Measurements from ENCODE around the gene SPEM2. TPM values are rescaled to one million over a fixed set of nuclear protein-coding genes. Genes with fewer than 3 reads are reported as not detected.
"Not testable (repeated sequence)": the region's sequence is repeated elsewhere in the genome, so short reads cannot be mapped to it uniquely, and the experiment has no call there.

The SPEM2 gene
- total RNA-seq, 6 donors from 2014 or later: not detected

DNA sequence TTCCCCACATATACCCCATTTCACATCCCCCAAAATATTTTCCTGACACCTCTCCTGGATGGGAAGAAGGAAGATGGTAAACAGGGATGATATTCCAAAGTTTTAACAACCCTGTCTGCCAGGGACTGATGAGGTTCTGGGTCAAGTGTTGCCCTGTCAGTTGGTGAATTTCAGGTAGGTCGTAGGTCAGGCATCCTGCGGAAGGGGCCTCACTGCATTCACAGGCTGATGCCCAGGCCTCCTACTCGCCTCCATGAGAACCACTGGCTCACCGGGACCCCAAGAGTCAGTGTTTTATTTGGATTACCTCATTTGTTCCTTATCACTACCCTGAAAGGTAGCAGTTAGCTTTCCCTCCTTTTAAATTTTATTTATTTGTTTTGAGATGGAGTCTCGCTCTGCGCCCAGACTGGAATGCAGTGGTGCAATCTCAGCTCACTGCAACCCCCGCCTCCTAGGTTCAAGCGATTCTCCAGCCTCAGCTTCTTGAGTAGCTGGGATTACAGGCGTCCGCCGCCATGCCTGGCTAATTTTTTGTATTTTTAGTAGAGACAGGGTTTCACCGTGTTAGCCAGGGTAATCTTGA lies 43.5 kb downstream of the SPEM2 start:
- Histone ChIP-seq H3K9me3 (no peaks in the 10 kb centered on the region), H3K27me3 (no peaks in the 10 kb centered on the region), H3K36me3 (peaks cover 0 to 23% (median 13%) of the 10 kb centered on the region in 4 donors), H3K27ac (peak overlapping the region; percentile 5 to 52 (median 48)), H3K4me1 (peaks cover 25 to 58% (median 41%) of the 10 kb centered on the region in 4 donors), H3K4me3 (no peak overlapping the region)
- 71 to 72% methylated on average over 12 of the region's 12 CpGs for WGBS, 2 donors
- TF ChIP-seq EP300 (IDR thresholded peaks at IDR 0.05) (no peak), POLR2AphosphoS5 (IDR thresholded peaks at IDR 0.05) (no peak), POLR2A (IDR thresholded peaks at IDR 0.05) (no peak)
- TF ChIP-seq, protein P1, sequence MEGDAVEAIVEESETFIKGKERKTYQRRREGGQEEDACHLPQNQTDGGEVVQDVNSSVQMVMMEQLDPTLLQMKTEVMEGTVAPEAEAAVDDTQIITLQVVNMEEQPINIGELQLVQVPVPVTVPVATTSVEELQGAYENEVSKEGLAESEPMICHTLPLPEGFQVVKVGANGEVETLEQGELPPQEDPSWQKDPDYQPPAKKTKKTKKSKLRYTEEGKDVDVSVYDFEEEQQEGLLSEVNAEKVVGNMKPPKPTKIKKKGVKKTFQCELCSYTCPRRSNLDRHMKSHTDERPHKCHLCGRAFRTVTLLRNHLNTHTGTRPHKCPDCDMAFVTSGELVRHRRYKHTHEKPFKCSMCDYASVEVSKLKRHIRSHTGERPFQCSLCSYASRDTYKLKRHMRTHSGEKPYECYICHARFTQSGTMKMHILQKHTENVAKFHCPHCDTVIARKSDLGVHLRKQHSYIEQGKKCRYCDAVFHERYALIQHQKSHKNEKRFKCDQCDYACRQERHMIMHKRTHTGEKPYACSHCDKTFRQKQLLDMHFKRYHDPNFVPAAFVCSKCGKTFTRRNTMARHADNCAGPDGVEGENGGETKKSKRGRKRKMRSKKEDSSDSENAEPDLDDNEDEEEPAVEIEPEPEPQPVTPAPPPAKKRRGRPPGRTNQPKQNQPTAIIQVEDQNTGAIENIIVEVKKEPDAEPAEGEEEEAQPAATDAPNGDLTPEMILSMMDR (IDR thresholded peaks at IDR 0.05): no peak
- ATAC-seq (ENCODE audit: low FRiP score in 2 of 2): no peak
- no peak for DNase-seq

DNA sequence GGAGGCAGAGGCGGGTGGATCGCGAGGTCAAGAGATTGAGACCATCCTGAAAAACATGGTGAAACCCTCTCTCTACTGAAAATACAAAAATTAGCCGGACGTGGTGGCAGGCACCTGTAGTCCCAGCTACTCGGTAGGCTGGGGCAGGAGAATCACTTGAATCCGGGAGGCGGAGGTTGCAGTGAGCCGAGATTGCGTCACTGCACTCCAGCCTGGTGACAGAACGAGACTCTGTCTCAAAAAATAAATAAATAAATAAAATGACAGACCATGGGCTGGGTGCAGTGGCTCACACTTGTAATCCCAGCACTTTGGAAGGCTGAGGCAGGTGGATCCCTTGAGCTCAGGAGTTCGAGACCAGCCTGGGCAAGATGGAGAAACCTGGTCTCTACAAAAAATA lies 44.4 kb downstream of the SPEM2 start:
- H3K9me3 ChIP-seq; H3K4me3 ChIP-seq; ATAC-seq (ENCODE audit: low FRiP score in 2 of 2); H3K27me3 ChIP-seq: not testable (repeated sequence)
- H3K27ac ChIP-seq: peak overlapping the region in 1 of 4 donors; percentile 52
- 63 to 87% methylated on average over 12 of the region's 12 CpGs for WGBS, 2 donors
- peak in 1 of 2 donors; percentile 62 for DNase-seq
- H3K4me1 ChIP-seq: peaks cover 26 to 67% (median 45%) of the 10 kb centered on the region in 4 donors
- peaks cover 0 to 14% (median 9%) of the 10 kb centered on the region in 4 donors for H3K36me3 ChIP-seq

DNA sequence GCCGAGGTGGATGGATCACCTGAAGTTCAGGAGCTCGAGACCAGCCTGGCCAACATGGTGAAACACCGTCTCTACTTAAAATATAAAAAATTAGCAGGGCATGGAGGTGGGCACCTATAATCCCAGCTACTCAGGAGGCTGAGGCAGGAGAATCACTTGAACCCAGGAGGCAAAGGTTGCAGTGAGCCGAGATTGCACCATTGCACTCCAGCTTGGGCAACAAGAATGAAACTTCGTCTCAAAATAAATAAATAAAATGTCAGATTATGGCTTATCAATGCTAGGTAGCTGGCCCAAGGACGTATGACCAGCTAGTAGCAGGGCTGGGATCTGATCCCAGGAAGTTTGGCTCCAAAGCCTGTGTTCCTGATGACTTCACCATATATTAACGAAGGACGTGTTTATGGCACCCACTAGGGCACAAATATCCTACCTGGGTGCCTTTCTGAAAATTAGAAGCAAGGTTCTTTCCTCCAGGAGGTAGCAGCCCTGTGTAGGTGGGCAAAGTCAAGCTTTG lies 45.1 kb downstream of the SPEM2 start:
- not testable (repeated sequence) for H3K4me3 ChIP-seq; H3K27ac ChIP-seq; ATAC-seq (ENCODE audit: low FRiP score in 2 of 2); H3K27me3 ChIP-seq; H3K9me3 ChIP-seq; DNase-seq
- peaks cover 32 to 74% (median 51%) of the 10 kb centered on the region in 4 donors for H3K4me1 ChIP-seq
- H3K36me3 ChIP-seq: peaks cover 0 to 14% (median 9%) of the 10 kb centered on the region in 4 donors
- WGBS, 2 donors: 74 to 78% methylated on average over 8 of the region's 8 CpGs

DNA sequence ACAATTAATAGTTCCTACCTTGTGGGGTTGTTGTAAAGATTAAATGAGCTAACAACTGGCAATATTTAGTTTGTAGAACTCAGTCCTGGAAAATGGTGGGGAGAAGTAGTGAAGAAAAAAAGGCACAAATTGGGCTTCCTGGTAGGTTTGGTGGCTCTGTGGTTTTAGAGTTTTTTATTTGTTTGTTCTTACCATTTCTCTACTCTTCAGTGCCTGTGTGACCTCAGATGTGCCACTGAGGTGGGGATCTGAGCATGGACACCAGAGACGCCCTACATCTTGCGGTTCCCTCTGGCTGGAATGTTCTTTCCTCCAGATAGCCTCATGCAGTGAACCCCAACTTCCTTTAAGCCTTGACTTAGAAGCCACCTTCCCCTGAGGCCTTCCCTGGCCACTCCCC lies 46.3 kb downstream of the SPEM2 start:
- no peaks in the 10 kb centered on the region for H3K27me3 ChIP-seq
- TF ChIP-seq EP300 (IDR thresholded peaks at IDR 0.05): no peak
- TF ChIP-seq, protein P1 (IDR thresholded peaks at IDR 0.05): no peak
- TF ChIP-seq POLR2A (IDR thresholded peaks at IDR 0.05): no peak
- TF ChIP-seq POLR2AphosphoS5 (IDR thresholded peaks at IDR 0.05): no peak
- H3K4me1 ChIP-seq: peaks cover 33 to 74% (median 53%) of the 10 kb centered on the region in 4 donors
- H3K36me3 ChIP-seq: peaks cover 0 to 2% (median under 1%) of the 10 kb centered on the region in 4 donors
- DNase-seq: no peak
- H3K4me3 ChIP-seq: no peak overlapping the region
- H3K9me3 ChIP-seq: no peaks in the 10 kb centered on the region
- WGBS, 2 donors: 74 to 82% methylated on average over 2 of the region's 2 CpGs
- peak overlapping the region in 1 of 4 donors; percentile 57 for H3K27ac ChIP-seq
- ATAC-seq (ENCODE audit: low FRiP score in 2 of 2): no peak

DNA sequence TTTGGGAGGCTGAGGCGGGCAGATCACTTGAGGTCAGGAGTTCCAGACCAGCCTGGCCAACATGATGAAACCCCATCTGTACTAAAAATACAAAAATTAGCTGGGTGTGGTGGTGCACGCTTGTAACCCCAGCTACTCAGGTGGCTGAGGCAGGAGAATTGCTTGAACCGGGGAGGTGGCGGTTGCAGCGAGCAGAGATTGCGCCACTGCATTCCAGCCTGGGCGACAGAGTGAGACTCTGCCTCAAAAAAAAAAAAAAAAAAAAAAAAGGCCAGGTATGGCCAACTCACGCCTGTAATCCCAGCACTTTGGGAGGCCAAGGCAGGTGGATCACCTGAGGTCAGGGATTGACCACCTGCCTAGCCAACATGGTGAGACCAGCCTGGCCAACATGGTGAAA lies 49.4 kb downstream of the SPEM2 start:
- not testable (repeated sequence) for H3K27me3 ChIP-seq; ATAC-seq (ENCODE audit: low FRiP score in 2 of 2); H3K36me3 ChIP-seq; H3K4me3 ChIP-seq; H3K9me3 ChIP-seq
- 44 to 73% methylated on average over 7 to 8 of the region's 8 CpGs for WGBS, 2 donors
- peaks cover 39 to 77% (median 49%) of the 10 kb centered on the region in 4 donors for H3K4me1 ChIP-seq
- peak in 1 of 2 donors; percentile 81 for DNase-seq
- H3K27ac ChIP-seq: peak overlapping the region; percentile 24 to 98 (median 97)

DNA sequence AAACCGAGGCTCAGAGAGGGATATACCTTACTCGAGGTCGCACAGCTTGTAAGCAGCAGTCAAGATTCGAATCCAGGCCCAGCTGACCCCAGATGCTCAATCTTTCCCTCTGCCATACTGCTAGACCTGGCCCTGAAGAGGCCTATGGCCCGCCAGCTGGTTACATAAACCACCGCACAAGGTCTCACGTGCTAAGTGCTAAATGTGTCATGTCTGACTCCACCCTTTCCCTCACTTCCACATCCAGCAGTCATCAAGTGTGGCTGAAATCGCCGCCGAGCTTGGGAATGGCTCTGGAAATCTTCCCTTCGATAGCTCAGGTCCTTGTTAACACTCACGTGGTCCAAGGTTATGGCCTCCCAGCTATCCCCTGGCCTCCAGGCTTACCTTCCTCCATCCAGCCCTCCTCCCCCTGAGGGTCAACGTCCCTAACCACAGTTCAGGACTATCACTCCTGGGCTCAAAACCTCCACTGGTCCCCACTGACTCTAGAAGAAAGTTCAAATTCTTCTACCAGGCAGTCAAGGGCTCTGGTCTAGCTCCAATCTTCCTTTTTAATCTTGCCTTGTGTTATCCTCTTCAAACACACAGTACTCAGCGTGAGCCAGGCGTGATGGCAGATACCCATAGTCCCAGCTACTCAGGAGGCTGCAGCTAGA lies 50.5 kb downstream of the SPEM2 start:
- WGBS, 2 donors: 53 to 58% methylated on average over 15 of the region's 15 CpGs
- Histone ChIP-seq H3K36me3 (no peaks in the 10 kb centered on the region), H3K4me1 (peaks cover 43 to 77% (median 49%) of the 10 kb centered on the region in 4 donors), H3K27ac (peak overlapping the region; percentile 97 to 99 (median 98)), H3K27me3 (no peaks in the 10 kb centered on the region), H3K4me3 (no peak overlapping the region), H3K9me3 (no peaks in the 10 kb centered on the region)
- TF ChIP-seq, protein P1 (IDR thresholded peaks at IDR 0.05): no peak
- TF ChIP-seq POLR2AphosphoS5 (IDR thresholded peaks at IDR 0.05) (peak; percentile 18 to 70), POLR2A (IDR thresholded peaks at IDR 0.05) (peak in 1 of 4 donors; percentile 33), EP300 (IDR thresholded peaks at IDR 0.05) (peak in 1 of 4 donors; percentile 58)
- DNase-seq: peak in 1 of 2 donors; percentile 78
- ATAC-seq (ENCODE audit: low FRiP score in 2 of 2): peak in 1 of 2 donors; percentile 61

All from upper lobe of left lung (tissue), 6 donors.